Activated CD8-positive, alpha-beta T cell treated with anti-CD3 and anti-CD28 coated beads for 36 hours (primary cell): ENCODE measurements around the gene SEMA4D. TPM values are rescaled to one million over a fixed set of nuclear protein-coding genes. Genes with fewer than 3 reads are reported as not detected.

Source experiments
- ATAC-seq: fragments of 200-7000 bp; cut with Tn5 transposase; one replicate; pipeline ENCODE4 v1.10.0; 2021; ENCODE audit warnings: mild to moderate bottlenecking, moderate library complexity
- CTCF ChIA-PET: fragments of 350-600 bp; sonication (Branson Sonifier 250); formaldehyde crosslinking; loops from one replicate; lab custom pipeline; 2021; ENCODE audit warnings: antibody characterized with exemption; lab: Charles Lee
- POLR2A ChIA-PET: fragments of 350-600 bp; sonication (Branson Sonifier 250); formaldehyde crosslinking; loops from one replicate; lab custom pipeline; 2021; ENCODE audit warnings: antibody characterized with exemption; lab: Charles Lee
- DNase-seq: peaks from one replicate; pipeline ENCODE4 v3.0.0-alpha.2; 2020
- H3K27ac Mint-ChIP-seq: one replicate; pipeline ENCODE4 v1.8.0; 2021; ENCODE audit warnings: mild to moderate bottlenecking, mixed read lengths
- H3K27me3 Mint-ChIP-seq: one replicate; pipeline ENCODE4 v1.8.0; 2021; ENCODE audit warnings: mixed read lengths
- H3K36me3 Mint-ChIP-seq: one replicate; pipeline ENCODE4 v1.8.0; 2021; ENCODE audit warnings: low read depth, mixed read lengths
- H3K4me1 Mint-ChIP-seq: one replicate; pipeline ENCODE4 v1.8.0; 2021; ENCODE audit warnings: low read depth, mixed read lengths
- H3K4me3 Mint-ChIP-seq: one replicate; pipeline ENCODE4 v1.8.0; 2021; ENCODE audit warnings: mild to moderate bottlenecking, moderate library complexity, mixed read lengths
- H3K9me3 Mint-ChIP-seq: one replicate; pipeline ENCODE4 v1.8.0; 2021; ENCODE audit warnings: mixed read lengths
- intact Hi-C: fragments of 100-400 bp; cut with micrococcal nuclease; formaldehyde crosslinking; loops from one replicate; pipeline ENCODE4 v1.10.0; 2022
- total RNA-seq, 2 experiments: library from RNA; stranded (reverse); gene quantifications; one replicate each; pipeline ENCODE4 v1.2.3, GENCODE V29; 2021
- TF ChIP-seq, protein P1 (sequence below): fragments of 200-600 bp; IDR thresholded peaks from one replicate; pipeline ENCODE4 v1.8.0; 2022; ENCODE audit warnings: antibody characterized with exemption, mild to moderate bottlenecking

SEMA4D gene
- total RNA-seq, 2 experiments from 2014 or later = 290 to 317 TPM

GRCh38 chr9:89532478-89532877, 34.6 kb upstream of the SEMA4D start:
- CTCF ChIA-PET = no interaction called here
- Mint-ChIP-seq H3K36me3 (peaks cover 3% of the 10 kb centered on the region), H3K9me3 (peaks cover 13% of the 10 kb centered on the region), H3K4me1 (peaks cover 95% of the 10 kb centered on the region), H3K4me3 (no peak overlapping the region), H3K27me3 (no peaks in the 10 kb centered on the region), H3K27ac (peak overlapping the region; percentile 81)
- POLR2A ChIA-PET = interaction anchor here (0.7 to 4.4 kb wide), 5 partner anchors 9 to 106 kb away, joined by 3 to 24 read pairs (median 3); no protein-coding TSS in a partner anchor
- intact Hi-C loops = loop anchor here (10.0 kb wide), 1 partner anchor 218 kb away; the partner anchor contains the start of genes CKS2 and SECISBP2
- ATAC-seq (peak; percentile 64), DNase-seq (peak; percentile 78)
- TF ChIP-seq, protein P1, sequence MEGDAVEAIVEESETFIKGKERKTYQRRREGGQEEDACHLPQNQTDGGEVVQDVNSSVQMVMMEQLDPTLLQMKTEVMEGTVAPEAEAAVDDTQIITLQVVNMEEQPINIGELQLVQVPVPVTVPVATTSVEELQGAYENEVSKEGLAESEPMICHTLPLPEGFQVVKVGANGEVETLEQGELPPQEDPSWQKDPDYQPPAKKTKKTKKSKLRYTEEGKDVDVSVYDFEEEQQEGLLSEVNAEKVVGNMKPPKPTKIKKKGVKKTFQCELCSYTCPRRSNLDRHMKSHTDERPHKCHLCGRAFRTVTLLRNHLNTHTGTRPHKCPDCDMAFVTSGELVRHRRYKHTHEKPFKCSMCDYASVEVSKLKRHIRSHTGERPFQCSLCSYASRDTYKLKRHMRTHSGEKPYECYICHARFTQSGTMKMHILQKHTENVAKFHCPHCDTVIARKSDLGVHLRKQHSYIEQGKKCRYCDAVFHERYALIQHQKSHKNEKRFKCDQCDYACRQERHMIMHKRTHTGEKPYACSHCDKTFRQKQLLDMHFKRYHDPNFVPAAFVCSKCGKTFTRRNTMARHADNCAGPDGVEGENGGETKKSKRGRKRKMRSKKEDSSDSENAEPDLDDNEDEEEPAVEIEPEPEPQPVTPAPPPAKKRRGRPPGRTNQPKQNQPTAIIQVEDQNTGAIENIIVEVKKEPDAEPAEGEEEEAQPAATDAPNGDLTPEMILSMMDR = no peak

- Mint-ChIP-seq H3K36me3 (peaks cover 5% of the 10 kb centered on the region), H3K27me3 (no peaks in the 10 kb centered on the region), H3K4me3 (no peak overlapping the region), H3K4me1 (peaks cover 95% of the 10 kb centered on the region), H3K27ac (peak overlapping the region; percentile 49), H3K9me3 (peaks cover 13% of the 10 kb centered on the region)
- CTCF ChIA-PET = interaction anchor here (1.2 to 6.7 kb wide), 3 partner anchors 17 to 103 kb away, joined by 3 to 51 read pairs (median 4); no protein-coding TSS in a partner anchor
- ATAC-seq (no peak), DNase-seq (no peak)
- POLR2A ChIA-PET = interaction anchor here (0.7 to 4.4 kb wide), 6 partner anchors 9 to 105 kb away, joined by 3 to 24 read pairs (median 3); no protein-coding TSS in a partner anchor
- intact Hi-C loops = loop anchor here (10.0 kb wide), 1 partner anchor 217 kb away; the partner anchor contains the start of genes CKS2 and SECISBP2
- TF ChIP-seq, protein P1 = no peak
These were observed 33.9 kb upstream of the SEMA4D start for GRCh38 chr9:89531766-89532165.

GRCh38 chr9:89530726-89531125, 32.8 kb upstream of the SEMA4D start:
- no peaks in the 10 kb centered on the region for H3K27me3 Mint-ChIP-seq
- no peak overlapping the region for H3K4me3 Mint-ChIP-seq
- H3K36me3 Mint-ChIP-seq = peaks cover 5% of the 10 kb centered on the region
- peaks cover 96% of the 10 kb centered on the region for H3K4me1 Mint-ChIP-seq
- TF ChIP-seq, protein P1 = no peak
- ChIA-PET CTCF (interaction anchor here (1.1 to 6.7 kb wide), 4 partner anchors 18 to 121 kb away, joined by 3 to 51 read pairs (median 4); no protein-coding TSS in a partner anchor), POLR2A (interaction anchor here (1.2 to 4.4 kb wide), 3 partner anchors 8 to 145 kb away, joined by 3 to 24 read pairs (median 3); no protein-coding TSS in a partner anchor)
- intact Hi-C loops = loop anchor here (10.0 kb wide), 1 partner anchor 216 kb away; the partner anchor contains the start of genes CKS2 and SECISBP2
- ATAC-seq (no peak), DNase-seq (no peak)
- peak overlapping the region; percentile 52 for H3K27ac Mint-ChIP-seq
- H3K9me3 Mint-ChIP-seq = peaks cover 13% of the 10 kb centered on the region

GRCh38 chr9:89529243-89530035, 31.5 kb upstream of the SEMA4D start:
- H3K36me3 Mint-ChIP-seq = peaks cover 5% of the 10 kb centered on the region
- ChIA-PET CTCF (interaction anchor here (1.0 to 6.7 kb wide), 6 partner anchors 10 to 106 kb away, joined by 3 to 51 read pairs (median 8); no protein-coding TSS in a partner anchor), POLR2A (interaction anchor here (0.9 to 3.4 kb wide), 7 partner anchors 10 to 144 kb away, joined by 3 to 15 read pairs (median 3); no protein-coding TSS in a partner anchor)
- H3K27ac Mint-ChIP-seq = peak overlapping the region; percentile 76
- H3K4me1 Mint-ChIP-seq = peaks cover 96% of the 10 kb centered on the region
- no peaks in the 10 kb centered on the region for H3K27me3 Mint-ChIP-seq
- TF ChIP-seq, protein P1 = no peak
- intact Hi-C loops = loop anchor here (10.0 kb wide), 1 partner anchor 215 kb away; the partner anchor contains the start of genes CKS2 and SECISBP2
- H3K9me3 Mint-ChIP-seq = peaks cover 13% of the 10 kb centered on the region
- H3K4me3 Mint-ChIP-seq = no peak overlapping the region
- ATAC-seq = peak; percentile 50
- DNase-seq = peak; percentile 46
